ENCODE data around the gene WWOX. TPM values are rescaled to one million over a fixed set of nuclear protein-coding genes. Genes with fewer than 3 reads are reported as not detected.

WWOX gene
- total RNA-seq, 1 experiment from 2014 or later, result 15.6 TPM

DNA sequence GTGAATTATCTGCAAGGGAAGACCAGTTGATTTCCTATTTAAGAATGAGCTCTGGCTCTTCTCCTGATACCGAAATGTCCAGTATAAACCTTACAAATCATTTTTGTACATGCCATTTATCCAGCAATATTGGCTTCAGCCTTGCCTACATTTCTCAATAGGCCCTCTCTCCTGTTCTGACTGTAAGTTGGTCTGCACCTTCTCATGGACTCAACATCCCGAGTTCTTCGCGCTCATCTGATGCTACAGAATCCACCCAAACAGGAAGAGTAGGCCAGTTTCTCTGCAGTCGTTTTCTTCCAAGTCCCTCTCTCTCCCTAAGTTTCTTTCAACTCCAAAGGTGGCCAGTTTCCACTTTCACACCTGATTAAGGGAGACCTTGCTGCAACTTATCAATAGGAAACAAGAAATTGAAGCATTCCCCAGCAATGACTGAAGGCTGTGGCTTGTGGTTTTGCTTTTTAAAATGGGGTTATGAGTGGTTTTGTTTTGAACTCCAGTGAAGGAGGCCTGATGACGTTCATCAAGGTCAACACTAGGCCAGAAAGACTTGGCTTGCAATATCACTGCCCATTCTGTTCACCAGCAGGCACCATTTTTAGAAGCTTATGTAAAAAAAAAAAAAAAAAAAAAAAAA lies 1118.0 kb downstream of the WWOX start:
- H3K9me3 ChIP-seq (ENCODE audit: control insufficient read depth, low read depth, low read length), result no peaks in the 10 kb centered on the region
- no peak overlapping the region for H3K27ac Mint-ChIP-seq
- H3K56ac ChIP-seq (ENCODE audit: insufficient read length, low read depth, low read length), result no peak overlapping the region
- H2BK5ac ChIP-seq (ENCODE audit: insufficient read length, low read length), result no peak overlapping the region
- H2AK5ac ChIP-seq (ENCODE audit: insufficient read length, low read length), result no peak overlapping the region
- no peaks in the 10 kb centered on the region for H3K79me1 ChIP-seq (ENCODE audit: insufficient read depth, low read depth, low read length, poor library complexity, severe bottlenecking)
- no peak overlapping the region for H2BK120ac ChIP-seq (ENCODE audit: low read depth, low read length, poor library complexity, severe bottlenecking)
- WGBS (ENCODE audit: extremely low coverage, insufficient read length, low lambda C conversion rate), result no CpG with 5 or more reads among the region's 6 CpGs
- no peak overlapping the region for H3K4me3 Mint-ChIP-seq
- H4K5ac ChIP-seq (ENCODE audit: insufficient read length, low read depth, low read length), result no peak overlapping the region
- H4K91ac ChIP-seq (ENCODE audit: insufficient read length, low read depth, low read length), result no peak overlapping the region
- no peak overlapping the region for H3K18ac ChIP-seq (ENCODE audit: insufficient read length, low read depth, low read length)
- H2BK15ac ChIP-seq (ENCODE audit: low read depth, low read length), result no peak overlapping the region
- no peak overlapping the region for H3K4ac ChIP-seq (ENCODE audit: low read depth, low read length)
- no peaks in the 10 kb centered on the region for H3K27me3 ChIP-seq (ENCODE audit: insufficient read depth, low read length)
- no peak overlapping the region for H2AFZ ChIP-seq (ENCODE audit: low read length)
- no peak overlapping the region for H3K23ac ChIP-seq (ENCODE audit: insufficient read length, low read depth, low read length)
- no peak overlapping the region for H3K4me2 ChIP-seq (ENCODE audit: insufficient read depth, insufficient read length, low read length)
- no peaks in the 10 kb centered on the region for H3K79me2 ChIP-seq (ENCODE audit: insufficient read depth, low read length)
- no peaks in the 10 kb centered on the region for H3K23me2 ChIP-seq (ENCODE audit: insufficient read length, low read depth, low read length, poor library complexity, severe bottlenecking)
- no peaks in the 10 kb centered on the region for H4K20me1 ChIP-seq (ENCODE audit: control insufficient read depth, insufficient read depth, insufficient read length)
- DNase-seq, result no peak
- H3K4me1 ChIP-seq (ENCODE audit: insufficient read depth, low read length), result no peaks in the 10 kb centered on the region; the same call in 1 of the 2 replicates
- H3K9me3 Mint-ChIP-seq, result peaks cover 4% of the 10 kb centered on the region in 2 experiments; a peak in 3 of 5 replicates
- H3K9ac ChIP-seq (ENCODE audit: extremely low read depth, insufficient read length, low read length), result no peak overlapping the region
- peaks cover 9 to 21% of the 10 kb centered on the region in 2 experiments for H3K4me1 Mint-ChIP-seq
- no peak overlapping the region for H3T11ph ChIP-seq (ENCODE audit: low read length)
- no peak overlapping the region for H2BK20ac ChIP-seq (ENCODE audit: low read depth, low read length, poor library complexity, severe bottlenecking)
- H3K36me3 Mint-ChIP-seq (ENCODE audit: insufficient read depth in 1 of 3, low read depth in 3 of 3), result peaks cover 0 to 5% (median 4%) of the 10 kb centered on the region in 3 experiments; a peak in 5 of 7 replicates
- TF ChIP-seq, protein P1, sequence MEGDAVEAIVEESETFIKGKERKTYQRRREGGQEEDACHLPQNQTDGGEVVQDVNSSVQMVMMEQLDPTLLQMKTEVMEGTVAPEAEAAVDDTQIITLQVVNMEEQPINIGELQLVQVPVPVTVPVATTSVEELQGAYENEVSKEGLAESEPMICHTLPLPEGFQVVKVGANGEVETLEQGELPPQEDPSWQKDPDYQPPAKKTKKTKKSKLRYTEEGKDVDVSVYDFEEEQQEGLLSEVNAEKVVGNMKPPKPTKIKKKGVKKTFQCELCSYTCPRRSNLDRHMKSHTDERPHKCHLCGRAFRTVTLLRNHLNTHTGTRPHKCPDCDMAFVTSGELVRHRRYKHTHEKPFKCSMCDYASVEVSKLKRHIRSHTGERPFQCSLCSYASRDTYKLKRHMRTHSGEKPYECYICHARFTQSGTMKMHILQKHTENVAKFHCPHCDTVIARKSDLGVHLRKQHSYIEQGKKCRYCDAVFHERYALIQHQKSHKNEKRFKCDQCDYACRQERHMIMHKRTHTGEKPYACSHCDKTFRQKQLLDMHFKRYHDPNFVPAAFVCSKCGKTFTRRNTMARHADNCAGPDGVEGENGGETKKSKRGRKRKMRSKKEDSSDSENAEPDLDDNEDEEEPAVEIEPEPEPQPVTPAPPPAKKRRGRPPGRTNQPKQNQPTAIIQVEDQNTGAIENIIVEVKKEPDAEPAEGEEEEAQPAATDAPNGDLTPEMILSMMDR (conservative IDR thresholded peaks at IDR 0.05), result no peak
- H3K14ac ChIP-seq (ENCODE audit: insufficient read depth, low read length), result no peak overlapping the region
- H4K8ac ChIP-seq (replicated peaks; ENCODE audit: insufficient read length, low read depth, low read length), result no peak overlapping the region
- H3K27ac ChIP-seq (ENCODE audit: insufficient read length, low read depth, low read length), result no peak overlapping the region
- no peak overlapping the region for H2BK12ac ChIP-seq (ENCODE audit: insufficient read length, low read depth, low read length)
- H3K27me3 Mint-ChIP-seq (ENCODE audit: low read depth), result no peaks in the 10 kb centered on the region; the same call in 1 of the 2 replicates
